ENCODE data around the gene AGBL3.

DNA sequence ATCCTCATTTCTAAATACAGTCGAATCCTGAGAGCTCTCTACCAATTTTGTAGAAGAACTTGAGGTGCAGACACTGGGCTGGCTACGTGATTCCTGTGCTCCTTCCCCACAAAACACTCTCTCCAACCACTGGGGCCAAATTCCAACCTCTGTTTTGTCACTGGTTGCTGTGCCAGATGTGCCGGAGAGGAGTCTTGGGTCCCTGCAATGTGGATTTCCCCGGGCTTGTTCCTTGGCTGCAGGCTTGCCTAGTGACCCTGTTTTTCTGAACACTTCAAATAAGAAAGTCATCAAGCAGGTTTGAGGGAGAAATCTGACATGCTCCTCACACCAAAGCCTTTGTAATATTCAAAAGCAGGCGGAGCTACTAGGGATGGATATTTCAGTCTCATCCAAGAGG, 44.4 kb upstream of the AGBL3 start:
- TF ChIP-seq, protein P1, sequence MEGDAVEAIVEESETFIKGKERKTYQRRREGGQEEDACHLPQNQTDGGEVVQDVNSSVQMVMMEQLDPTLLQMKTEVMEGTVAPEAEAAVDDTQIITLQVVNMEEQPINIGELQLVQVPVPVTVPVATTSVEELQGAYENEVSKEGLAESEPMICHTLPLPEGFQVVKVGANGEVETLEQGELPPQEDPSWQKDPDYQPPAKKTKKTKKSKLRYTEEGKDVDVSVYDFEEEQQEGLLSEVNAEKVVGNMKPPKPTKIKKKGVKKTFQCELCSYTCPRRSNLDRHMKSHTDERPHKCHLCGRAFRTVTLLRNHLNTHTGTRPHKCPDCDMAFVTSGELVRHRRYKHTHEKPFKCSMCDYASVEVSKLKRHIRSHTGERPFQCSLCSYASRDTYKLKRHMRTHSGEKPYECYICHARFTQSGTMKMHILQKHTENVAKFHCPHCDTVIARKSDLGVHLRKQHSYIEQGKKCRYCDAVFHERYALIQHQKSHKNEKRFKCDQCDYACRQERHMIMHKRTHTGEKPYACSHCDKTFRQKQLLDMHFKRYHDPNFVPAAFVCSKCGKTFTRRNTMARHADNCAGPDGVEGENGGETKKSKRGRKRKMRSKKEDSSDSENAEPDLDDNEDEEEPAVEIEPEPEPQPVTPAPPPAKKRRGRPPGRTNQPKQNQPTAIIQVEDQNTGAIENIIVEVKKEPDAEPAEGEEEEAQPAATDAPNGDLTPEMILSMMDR (IDR thresholded peaks at IDR 0.05; ENCODE audit: low read length), result no peak
- TF ChIP-seq EZH2 (optimal IDR thresholded peaks at IDR 0.05; ENCODE audit: low read depth, low read length), result no peak

Data from MM.1S (cell line).